HepG2 (cell line): ENCODE data around the gene PHF19. TPM values are rescaled to one million over a fixed set of nuclear protein-coding genes. Genes with fewer than 3 reads are reported as not detected.

Source experiments
- ATAC-seq: fragments of 200-7000 bp; cut with Tn5 transposase; 3 replicates; pipeline ENCODE4 v1.9.1; 2020; ENCODE audit warnings: mild to moderate bottlenecking, moderate library complexity
- BruUV-seq: library from RNA; stranded (reverse); fragments of 400-500 nt; replicated peaks from 2 replicates; lab custom pipeline; 2021; lab: Mats Ljungman, UMichigan
- CTCF ChIA-PET: fragments of 300-600 bp; formaldehyde crosslinking; extraction: SDS; loops from one replicate; lab custom pipeline; 2021; ENCODE audit warnings: low total read pairs, inconsistent platforms, low intra/inter-chr PET ratio; lab: Yijun Ruan, JAX
- POLR2A ChIA-PET: fragments of 350-600 bp; sonication (Branson Sonifier 250); formaldehyde crosslinking; loops from one replicate; lab custom pipeline; 2020; ENCODE audit warnings: antibody characterized with exemption, inconsistent platforms; lab: Yijun Ruan, JAX
- DNase-seq: peaks from one replicate; pipeline ENCODE4 v3.0.0-alpha.2; 2015; ENCODE audit warnings: low spot score
- FAIRE-seq: peaks from 3 replicates; lab custom pipeline; 2011; peaks lifted over from hg19 to GRCh38; lab: Jason Lieb, UNC
- H2AFZ ChIP-seq: one replicate; pipeline ENCODE4 v1.6.1; 2011; ENCODE audit warnings: low read length, inconsistent platforms
- H3K27ac ChIP-seq: fragments of 300-600 bp; 3 replicates; pipeline ENCODE4 v1.8.0; 2011; ENCODE audit warnings: mixed run types, mild to moderate bottlenecking, mixed read lengths, low read length, inconsistent platforms; ENCODE audit not compliant: insufficient read depth; ENCODE audit errors: extremely low read length
- H3K27me3 ChIP-seq, 2 experiments: fragments of 200-600 bp in 1 of 2; 2 replicates in 1 of 2; 3 replicates in 1 of 2; pipeline versions ENCODE4 v1.6.0 to v1.8.0; 2011; ENCODE audit warnings: low read length in 2 of 2, mild to moderate bottlenecking in 2 of 2, moderate library complexity in 2 of 2, inconsistent platforms in 1 of 2; ENCODE audit not compliant: insufficient read depth in 2 of 2, control insufficient read depth in 1 of 2
- H3K36me3 ChIP-seq, 2 experiments: fragments of 200-600 bp in 1 of 2; replicated peaks in 1 of 2; 2 replicates in 1 of 2; 3 replicates in 1 of 2; pipeline versions ENCODE4 v1.5.1 to v1.8.0; 2011; ENCODE audit warnings: low read length in 2 of 2, inconsistent platforms in 1 of 2; ENCODE audit not compliant: insufficient read depth in 2 of 2, control insufficient read depth in 1 of 2
- H3K4me1 ChIP-seq: 2 replicates; pipeline ENCODE4 v1.5.1; 2012; ENCODE audit warnings: low read length, inconsistent platforms; ENCODE audit not compliant: insufficient read depth
- H3K4me2 ChIP-seq: 2 replicates; pipeline ENCODE4 v1.6.0; 2011; ENCODE audit warnings: low read depth, low read length, inconsistent platforms
- H3K4me3 ChIP-seq, 3 experiments: fragments of 200-600 bp in 1 of 3; sonication (generic), shearing (Covaris generic) in 1 of 3; replicated peaks in 1 of 3; 2 replicates each; pipeline ENCODE4 v1.5.1; 2011 to 2016; ENCODE audit warnings: low read length in 3 of 3, inconsistent platforms in 2 of 3, low read depth in 2 of 3, mild to moderate bottlenecking in 2 of 3, control low read depth in 1 of 3, mixed read lengths in 1 of 3; ENCODE audit not compliant: insufficient read depth in 1 of 3
- H3K79me2 ChIP-seq: one replicate; pipeline ENCODE4 v1.6.1; 2011; ENCODE audit warnings: low read length, inconsistent platforms; ENCODE audit not compliant: insufficient read depth
- H3K9ac ChIP-seq: 2 replicates; pipeline ENCODE4 v1.6.0; 2011; ENCODE audit warnings: mild to moderate bottlenecking, low read depth, low read length, inconsistent platforms; ENCODE audit not compliant: insufficient read depth
- H3K9me3 ChIP-seq: 2 replicates; pipeline ENCODE4 v1.5.1; 2012; ENCODE audit warnings: mild to moderate bottlenecking, low read length
- H4K20me1 ChIP-seq: 2 replicates; pipeline ENCODE4 v1.6.0; 2011; ENCODE audit warnings: inconsistent platforms, mild to moderate bottlenecking, low read length, moderate library complexity; ENCODE audit not compliant: insufficient read depth
- CENPX ChIP-seq: sonication (generic); formaldehyde crosslinking; IDR thresholded peaks from 2 replicates; pipeline ENCODE4 v1.9.0; 2021; ENCODE audit warnings: mild to moderate bottlenecking, missing genetic modification reagents, moderate library complexity
- CREB1 ChIP-seq, 2 experiments: fragments of 450-650 bp in 1 of 2; IDR thresholded peaks; 2 replicates each; pipeline ENCODE4 v1.6.1; 2016 to 2017; ENCODE audit warnings: control low read depth in 1 of 2, mild to moderate bottlenecking in 1 of 2, missing compliant biosample characterization in 1 of 2, missing genetic modification characterization in 1 of 2
- GATAD2A ChIP-seq: IDR thresholded peaks from 2 replicates; pipeline ENCODE4 v1.6.1; 2016
- JUN ChIP-seq: sonication (generic); formaldehyde crosslinking; IDR thresholded peaks from 2 replicates; pipeline ENCODE4 v1.4.0; 2020; ENCODE audit warnings: mild to moderate bottlenecking, missing genetic modification reagents
- NFE2L1 ChIP-seq: sonication (generic); formaldehyde crosslinking; IDR thresholded peaks from 2 replicates; pipeline ENCODE4 v1.4.0; 2020; ENCODE audit warnings: missing genetic modification reagents, mild to moderate bottlenecking, borderline replicate concordance
- PAX8 ChIP-seq: sonication (generic); formaldehyde crosslinking; IDR thresholded peaks from 2 replicates; pipeline ENCODE4 v1.8.0; 2022; ENCODE audit warnings: mild to moderate bottlenecking, missing genetic modification reagents, borderline replicate concordance
- SP4 ChIP-seq: sonication (generic); formaldehyde crosslinking; IDR thresholded peaks from 2 replicates; pipeline ENCODE4 v1.8.1; 2023; ENCODE audit warnings: mild to moderate bottlenecking, missing genetic modification reagents
- TEAD3 ChIP-seq: optimal IDR thresholded peaks from 2 replicates; pipeline ENCODE3; 2016; ENCODE audit warnings: borderline replicate concordance
- ZMYM2 ChIP-seq: sonication (generic); formaldehyde crosslinking; IDR thresholded peaks from 2 replicates; pipeline ENCODE4 v1.8.0; 2022; ENCODE audit warnings: mild to moderate bottlenecking, missing genetic modification reagents
- ZNF546 ChIP-seq: sonication (generic); formaldehyde crosslinking; conservative IDR thresholded peaks from 2 replicates; pipeline ENCODE4 v1.8.1; 2023; ENCODE audit warnings: mild to moderate bottlenecking, missing genetic modification reagents
- ZNF782 ChIP-seq: sonication (generic); formaldehyde crosslinking; IDR thresholded peaks from 2 replicates; pipeline ENCODE4 v1.4.0; 2020; ENCODE audit warnings: missing genetic modification reagents, mild to moderate bottlenecking, borderline replicate concordance
- WGBS: methylation state at CpG from one replicate; pipeline ENCODE4 v1.1.6; 2017; ENCODE audit warnings: low lambda C conversion rate; 5-methylcytosine and 5-hydroxymethylcytosine counted together
- in situ Hi-C: cut with HindIII; loops from 2 replicates; pipeline ENCODE4 v1.10.0; 2017; ENCODE audit warnings: low pct_unique_long_range_greater_than_20kb; ENCODE audit not compliant: extremely low pct_ligation_motif_present
- intact Hi-C: fragments of 100-400 bp; cut with micrococcal nuclease; formaldehyde crosslinking; loops from one replicate; pipeline ENCODE4 v1.10.0; 2022; ENCODE audit not compliant: unreplicated experiment
- polyA plus RNA-seq, 8 experiments: library from polyadenylated mRNA; depleted of rRNA in 3 of 8; stranded (reverse) in 7 of 8; unstranded in 1 of 8; fragments of >200 nt; fragmentation: Illumina TruSeq in 4 of 8; extraction: Trizol in 4 of 8; gene quantifications; 2 replicates each; pipeline versions ENCODE4 v1.2.1 to v1.2.3, GENCODE V29; 2011 to 2016; ENCODE audit warnings: low read depth in 4 of 8, missing spikeins in 1 of 8, mixed read lengths in 1 of 8; ENCODE audit not compliant: insufficient read depth in 1 of 8
- total RNA-seq, 5 experiments: library from RNA; depleted of rRNA; stranded (reverse); fragments of >200 nt; fragmentation: Illumina TruSeq; extraction: Trizol; gene quantifications; 2 replicates each; pipeline ENCODE4 v1.2.3, GENCODE V29; 2016; ENCODE audit warnings: low read depth in 1 of 5
- TF ChIP-seq, protein P1 (sequence below): sonication (generic); formaldehyde crosslinking; IDR thresholded peaks from 2 replicates; pipeline ENCODE4 v1.8.0; 2022; ENCODE audit warnings: mild to moderate bottlenecking, missing genetic modification reagents
- TF ChIP-seq, protein P2 (sequence below): sonication (generic); formaldehyde crosslinking; IDR thresholded peaks from 2 replicates; pipeline ENCODE4 v1.4.0; 2020; ENCODE audit warnings: missing genetic modification reagents

The PHF19 gene
- total and polyA plus RNA-seq, 2 of the 13 experiments (the other 11 are each of a cell fraction or from before 2014, with no cell fraction given), result 29.7 to 41.3 TPM

DNA sequence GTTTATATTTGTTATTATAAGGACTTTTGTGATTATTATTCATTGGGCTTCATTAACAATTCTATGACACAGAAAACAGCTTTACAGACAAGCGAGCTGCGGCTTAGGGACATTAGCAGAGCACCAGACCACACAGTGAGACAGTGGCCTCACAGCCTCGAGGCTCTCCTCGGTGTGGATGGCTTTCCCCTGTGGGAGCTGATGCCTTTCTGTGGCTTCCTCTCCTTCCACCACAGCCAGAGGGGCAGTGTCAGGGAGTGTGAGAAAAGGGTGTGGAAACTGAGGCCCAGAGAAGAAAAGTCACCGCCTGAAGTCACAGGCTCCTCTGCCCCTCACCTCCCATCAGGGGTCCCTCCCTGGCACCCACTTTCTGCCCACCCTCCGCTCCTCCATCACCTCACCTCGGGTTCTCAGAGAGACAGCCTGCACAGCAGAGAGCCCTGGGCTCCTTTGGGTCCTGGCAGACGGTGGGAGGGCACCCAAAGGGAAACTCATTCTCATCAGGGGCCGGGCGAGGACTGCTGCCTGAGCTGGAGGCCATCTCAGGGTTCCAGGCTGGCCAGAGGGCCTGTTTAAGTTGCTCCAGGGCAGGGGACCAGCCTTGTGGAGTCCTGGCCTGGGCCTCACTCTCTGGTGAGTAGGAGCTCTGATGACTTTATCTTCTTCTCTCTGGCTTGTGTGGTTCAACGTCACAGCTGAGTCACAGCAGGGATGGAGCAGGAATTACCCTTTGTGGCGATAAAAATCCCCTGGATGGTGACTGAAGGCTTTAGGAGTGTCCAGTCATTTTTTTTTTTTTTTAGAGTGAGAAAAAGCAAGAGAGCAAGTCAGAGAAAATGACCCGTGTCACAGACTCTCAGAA, 48.8 kb upstream of the PHF19 start:
- in situ Hi-C loops (no loop called here), intact Hi-C loops (loop anchor here (5.0 kb wide), 1 partner anchor 33 kb away; no protein-coding TSS in a partner anchor)
- Histone ChIP-seq H3K9me3 (no peaks in the 10 kb centered on the region), H3K27me3 (peaks cover 2 to 17% of the 10 kb centered on the region in 2 experiments; a peak in 2 of 5 replicates), H3K4me1 (peaks cover 26% of the 10 kb centered on the region), H3K9ac (no peak overlapping the region), H3K4me2 (no peak overlapping the region), H3K4me3 (no peak overlapping the region), H4K20me1 (no peaks in the 10 kb centered on the region), H3K79me2 (no peaks in the 10 kb centered on the region), H2AFZ (no peak overlapping the region), H3K27ac (no peak overlapping the region), H3K36me3 (no peaks in the 10 kb centered on the region)
- POLR2A ChIA-PET, result no interaction called here
- CTCF ChIA-PET, result no interaction called here
- ATAC-seq, result no peak
- FAIRE-seq, result no peak
- no peak for DNase-seq
- TF ChIP-seq CREB1 (IDR thresholded peaks at IDR 0.05), result peak; percentile 31; the same call in 1 of the 2 replicates
- TF ChIP-seq CREB1 (CRISPR knock-in tag; IDR thresholded peaks at IDR 0.05), result no peak
- no peak for TF ChIP-seq ZMYM2 (CRISPR knock-in tag)
- WGBS, result 23% methylated on average over 12 of the region's 13 CpGs
- no TSS peak for BruUV-seq

DNA sequence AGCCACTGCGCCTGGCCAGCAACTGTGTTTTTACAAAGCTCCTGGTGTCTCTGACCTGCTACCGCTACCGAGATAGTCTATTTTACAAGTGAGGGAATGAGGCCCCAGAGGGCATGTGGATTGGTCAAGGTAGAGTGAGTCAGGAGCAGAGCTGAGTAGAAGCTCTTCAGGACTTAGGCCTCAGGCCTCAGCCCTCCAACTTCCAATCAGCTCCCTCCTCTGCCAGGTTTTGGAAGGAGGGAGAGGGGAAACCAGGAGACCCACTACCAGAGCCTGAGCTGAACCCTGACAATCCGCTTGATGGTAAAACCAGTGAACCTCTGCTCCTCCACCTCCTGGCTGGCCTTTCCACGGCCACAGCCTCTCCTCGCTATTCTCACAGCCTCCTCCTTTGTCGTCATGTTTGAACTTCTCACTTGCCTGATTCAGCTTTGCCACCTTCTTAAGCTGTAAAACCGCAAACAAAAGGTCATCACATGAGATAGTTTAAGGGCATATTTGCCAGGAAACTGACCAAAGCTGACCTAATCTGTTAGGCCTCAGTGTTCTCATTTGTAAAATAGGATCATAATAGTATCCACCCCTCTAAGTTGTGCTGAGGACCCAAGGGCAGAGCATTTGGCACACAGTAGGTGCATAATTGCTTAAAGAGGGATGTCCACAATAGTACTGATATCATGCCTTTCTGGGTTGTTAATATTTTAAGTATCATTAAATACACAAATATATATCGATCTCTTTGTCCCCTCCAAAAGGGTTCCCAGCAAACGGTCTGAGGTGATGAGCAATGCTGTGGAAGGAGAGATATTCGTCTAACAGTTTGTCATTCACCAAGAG, 47.9 kb upstream of the PHF19 start:
- Histone ChIP-seq H3K27me3 (peaks cover 2 to 17% of the 10 kb centered on the region in 2 experiments; a peak in 2 of 5 replicates), H3K79me2 (no peaks in the 10 kb centered on the region), H3K36me3 (no peaks in the 10 kb centered on the region), H3K9me3 (no peaks in the 10 kb centered on the region), H3K4me3 (no peak overlapping the region), H3K4me2 (no peak overlapping the region), H3K27ac (no peak overlapping the region), H3K9ac (no peak overlapping the region), H2AFZ (no peak overlapping the region), H3K4me1 (peaks cover 32% of the 10 kb centered on the region), H4K20me1 (no peaks in the 10 kb centered on the region)
- WGBS, result 40% methylated on average over 11 of the region's 11 CpGs
- BruUV-seq, result no TSS peak
- DNase-seq (no peak), FAIRE-seq (no peak), ATAC-seq (no peak)
- CTCF ChIA-PET, result no interaction called here
- POLR2A ChIA-PET, result no interaction called here
- TF ChIP-seq, protein P1, sequence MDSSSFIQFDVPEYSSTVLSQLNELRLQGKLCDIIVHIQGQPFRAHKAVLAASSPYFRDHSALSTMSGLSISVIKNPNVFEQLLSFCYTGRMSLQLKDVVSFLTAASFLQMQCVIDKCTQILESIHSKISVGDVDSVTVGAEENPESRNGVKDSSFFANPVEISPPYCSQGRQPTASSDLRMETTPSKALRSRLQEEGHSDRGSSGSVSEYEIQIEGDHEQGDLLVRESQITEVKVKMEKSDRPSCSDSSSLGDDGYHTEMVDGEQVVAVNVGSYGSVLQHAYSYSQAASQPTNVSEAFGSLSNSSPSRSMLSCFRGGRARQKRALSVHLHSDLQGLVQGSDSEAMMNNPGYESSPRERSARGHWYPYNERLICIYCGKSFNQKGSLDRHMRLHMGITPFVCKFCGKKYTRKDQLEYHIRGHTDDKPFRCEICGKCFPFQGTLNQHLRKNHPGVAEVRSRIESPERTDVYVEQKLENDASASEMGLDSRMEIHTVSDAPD (CRISPR knock-in tag), result no peak
- TF ChIP-seq TEAD3 (CRISPR knock-in tag) (no peak), SP4 (CRISPR knock-in tag) (no peak), JUN (CRISPR knock-in tag) (no peak), GATAD2A (no peak), ZNF782 (CRISPR knock-in tag) (no peak), PAX8 (no peak), NFE2L1 (CRISPR knock-in tag) (no peak), CENPX (CRISPR knock-in tag) (no peak), ZNF546 (CRISPR knock-in tag) (no peak)
- TF ChIP-seq, protein P2, sequence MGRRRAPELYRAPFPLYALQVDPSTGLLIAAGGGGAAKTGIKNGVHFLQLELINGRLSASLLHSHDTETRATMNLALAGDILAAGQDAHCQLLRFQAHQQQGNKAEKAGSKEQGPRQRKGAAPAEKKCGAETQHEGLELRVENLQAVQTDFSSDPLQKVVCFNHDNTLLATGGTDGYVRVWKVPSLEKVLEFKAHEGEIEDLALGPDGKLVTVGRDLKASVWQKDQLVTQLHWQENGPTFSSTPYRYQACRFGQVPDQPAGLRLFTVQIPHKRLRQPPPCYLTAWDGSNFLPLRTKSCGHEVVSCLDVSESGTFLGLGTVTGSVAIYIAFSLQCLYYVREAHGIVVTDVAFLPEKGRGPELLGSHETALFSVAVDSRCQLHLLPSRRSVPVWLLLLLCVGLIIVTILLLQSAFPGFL (CRISPR knock-in tag), result no peak
- intact Hi-C loops (loop anchor here (5.0 kb wide), 1 partner anchor 33 kb away; no protein-coding TSS in a partner anchor), in situ Hi-C loops (no loop called here)
